Measurements from ENCODE around the gene CUX1. TPM values are rescaled to one million over a fixed set of nuclear protein-coding genes. Genes with fewer than 3 reads are reported as not detected.

Gene CUX1
- total RNA-seq, 1 donor from 2014 or later, result 118 TPM

GRCh38 chr7:102271158-102271798 lies 453.9 kb downstream of the CUX1 start:
- H3K27me3 Mint-ChIP-seq (ENCODE audit: low read depth), result no peaks in the 10 kb centered on the region
- no peak for DNase-seq (ENCODE audit: low spot score)
- no peak overlapping the region for H3K27ac Mint-ChIP-seq (ENCODE audit: unreplicated experiment)
- TF ChIP-seq CTCF (IDR thresholded peaks at IDR 0.05), result no peak
- peaks cover 8% of the 10 kb centered on the region for H3K4me1 Mint-ChIP-seq (ENCODE audit: low read depth)
- H3K36me3 Mint-ChIP-seq (ENCODE audit: low read depth), result no peaks in the 10 kb centered on the region
- H3K9me3 Mint-ChIP-seq (ENCODE audit: low read depth), result no peaks in the 10 kb centered on the region
- H3K4me3 Mint-ChIP-seq (ENCODE audit: unreplicated experiment), result no peak overlapping the region

- no peaks in the 10 kb centered on the region for H3K9me3 Mint-ChIP-seq (ENCODE audit: low read depth)
- H3K27me3 Mint-ChIP-seq (ENCODE audit: low read depth), result no peaks in the 10 kb centered on the region
- H3K4me3 Mint-ChIP-seq (ENCODE audit: unreplicated experiment), result no peak overlapping the region
- peak; percentile 100 for TF ChIP-seq CTCF (IDR thresholded peaks at IDR 0.05)
- H3K4me1 Mint-ChIP-seq (ENCODE audit: low read depth), result peaks cover 8% of the 10 kb centered on the region
- H3K36me3 Mint-ChIP-seq (ENCODE audit: low read depth), result no peaks in the 10 kb centered on the region
- DNase-seq (ENCODE audit: low spot score), result no peak
- H3K27ac Mint-ChIP-seq (ENCODE audit: unreplicated experiment), result peak overlapping the region; percentile 0
These were observed 454.9 kb downstream of the CUX1 start for GRCh38 chr7:102272075-102272916.

GRCh38 chr7:102272917-102273748 lies 455.7 kb downstream of the CUX1 start:
- no peaks in the 10 kb centered on the region for H3K9me3 Mint-ChIP-seq (ENCODE audit: low read depth)
- H3K36me3 Mint-ChIP-seq (ENCODE audit: low read depth), result no peaks in the 10 kb centered on the region
- no peak overlapping the region for H3K27ac Mint-ChIP-seq (ENCODE audit: unreplicated experiment)
- H3K27me3 Mint-ChIP-seq (ENCODE audit: low read depth), result no peaks in the 10 kb centered on the region
- peaks cover 8% of the 10 kb centered on the region for H3K4me1 Mint-ChIP-seq (ENCODE audit: low read depth)
- DNase-seq (ENCODE audit: low spot score), result no peak
- TF ChIP-seq CTCF (IDR thresholded peaks at IDR 0.05), result no peak
- H3K4me3 Mint-ChIP-seq (ENCODE audit: unreplicated experiment), result no peak overlapping the region

- Mint-ChIP-seq H3K4me1 (ENCODE audit: low read depth) (peaks cover 8% of the 10 kb centered on the region), H3K27ac (ENCODE audit: unreplicated experiment) (no peak overlapping the region), H3K4me3 (ENCODE audit: unreplicated experiment) (no peak overlapping the region), H3K9me3 (ENCODE audit: low read depth) (no peaks in the 10 kb centered on the region), H3K27me3 (ENCODE audit: low read depth) (no peaks in the 10 kb centered on the region), H3K36me3 (ENCODE audit: low read depth) (no peaks in the 10 kb centered on the region)
- TF ChIP-seq CTCF (IDR thresholded peaks at IDR 0.05), result no peak
- no peak for DNase-seq (ENCODE audit: low spot score)
These were observed 456.6 kb downstream of the CUX1 start for GRCh38 chr7:102273749-102274712.
